Lung (tissue), 12 donors: Measurements from ENCODE around the gene LRRC8E. TPM values are rescaled to one million over a fixed set of nuclear protein-coding genes. Genes with fewer than 3 reads are reported as not detected.

Experiments
- ATAC-seq: fragments of 200-7000 bp; cut with Tn5 transposase; one replicate; pipeline ENCODE4 v1.9.1; 2020; ENCODE audit warnings: moderate number of reproducible peaks; ENCODE audit not compliant: insufficient read depth, low FRiP score
- DNase-seq, 3 donors: peaks; one replicate each; pipeline ENCODE4 v3.0.0-alpha.2; 2013 to 2017
- H3K27ac ChIP-seq, 2 donors: one replicate each; pipeline ENCODE4 v1.5.1; 2013; ENCODE audit warnings: mild to moderate bottlenecking in 2 of 2, moderate library complexity in 2 of 2, control low read depth in 1 of 2, inconsistent platforms in 1 of 2, low read depth in 1 of 2, low read length in 1 of 2
- H3K27me3 ChIP-seq, 3 donors: one replicate each; pipeline ENCODE4 v1.5.1; 2013; ENCODE audit warnings: low read length in 2 of 3; ENCODE audit not compliant: control insufficient read depth in 3 of 3, insufficient read depth in 3 of 3
- H3K36me3 ChIP-seq, 4 donors: one replicate each; pipeline ENCODE4 v1.5.1; 2013; ENCODE audit warnings: low read length in 4 of 4, mild to moderate bottlenecking in 1 of 4, moderate library complexity in 1 of 4; ENCODE audit not compliant: control insufficient read depth in 4 of 4, insufficient read depth in 4 of 4
- H3K4me1 ChIP-seq, 5 donors: one replicate each; pipeline ENCODE4 v1.5.1; 2013; ENCODE audit warnings: low read length in 5 of 5, mild to moderate bottlenecking in 2 of 5, moderate library complexity in 1 of 5; ENCODE audit not compliant: control insufficient read depth in 5 of 5, insufficient read depth in 5 of 5
- H3K4me3 ChIP-seq: one replicate; pipeline ENCODE4 v1.5.1; 2013; ENCODE audit warnings: mild to moderate bottlenecking, control low read depth, moderate library complexity
- H3K9ac ChIP-seq, 2 donors: one replicate each; pipeline ENCODE4 v1.5.1; 2013; ENCODE audit warnings: low read length in 2 of 2, control low read depth in 1 of 2; ENCODE audit not compliant: insufficient read depth in 1 of 2
- H3K9me3 ChIP-seq, 4 donors: one replicate each; pipeline ENCODE4 v1.5.1; 2013; ENCODE audit warnings: low read length in 3 of 4, mild to moderate bottlenecking in 1 of 4, moderate library complexity in 1 of 4; ENCODE audit not compliant: control insufficient read depth in 4 of 4, insufficient read depth in 3 of 4
- WGBS, 2 donors: extraction: QIAGEN DNeasy Blood & Tissue Kit; methylation state at CpG; one replicate each; pipeline ENCODE4 v1.1.7; 2013; 5-methylcytosine and 5-hydroxymethylcytosine counted together
- polyA plus RNA-seq, 2 donors: library from polyadenylated mRNA; stranded (reverse); fragments of 200-250 nt; gene quantifications; one replicate each; pipeline ENCODE4 v1.2.1, GENCODE V29; 2013
- total RNA-seq, 2 donors: library from RNA; depleted of rRNA in 1 of 2; stranded (reverse); fragments of >200 nt in 1 of 2; gene quantifications; one replicate each; pipeline ENCODE4 v1.2.1, GENCODE V29; 2014 to 2021
- TF ChIP-seq, protein P1 (sequence below): IDR thresholded peaks from 2 replicates; pipeline ENCODE4 v1.5.1; 2012; ENCODE audit warnings: mild to moderate bottlenecking; ENCODE audit errors: control extremely low read depth, extremely low read depth
- donor health status: control.
- donor health status: control.
- donor health status: Bipolar disorder and iron deficiency.
- donor health status: healthy.
- donor health status: DM: yes; HTN: yes; CAD: no.

Gene LRRC8E
- total and polyA plus RNA-seq, 4 donors, result 3.7 to 8.6 (median 5.3) TPM

DNA sequence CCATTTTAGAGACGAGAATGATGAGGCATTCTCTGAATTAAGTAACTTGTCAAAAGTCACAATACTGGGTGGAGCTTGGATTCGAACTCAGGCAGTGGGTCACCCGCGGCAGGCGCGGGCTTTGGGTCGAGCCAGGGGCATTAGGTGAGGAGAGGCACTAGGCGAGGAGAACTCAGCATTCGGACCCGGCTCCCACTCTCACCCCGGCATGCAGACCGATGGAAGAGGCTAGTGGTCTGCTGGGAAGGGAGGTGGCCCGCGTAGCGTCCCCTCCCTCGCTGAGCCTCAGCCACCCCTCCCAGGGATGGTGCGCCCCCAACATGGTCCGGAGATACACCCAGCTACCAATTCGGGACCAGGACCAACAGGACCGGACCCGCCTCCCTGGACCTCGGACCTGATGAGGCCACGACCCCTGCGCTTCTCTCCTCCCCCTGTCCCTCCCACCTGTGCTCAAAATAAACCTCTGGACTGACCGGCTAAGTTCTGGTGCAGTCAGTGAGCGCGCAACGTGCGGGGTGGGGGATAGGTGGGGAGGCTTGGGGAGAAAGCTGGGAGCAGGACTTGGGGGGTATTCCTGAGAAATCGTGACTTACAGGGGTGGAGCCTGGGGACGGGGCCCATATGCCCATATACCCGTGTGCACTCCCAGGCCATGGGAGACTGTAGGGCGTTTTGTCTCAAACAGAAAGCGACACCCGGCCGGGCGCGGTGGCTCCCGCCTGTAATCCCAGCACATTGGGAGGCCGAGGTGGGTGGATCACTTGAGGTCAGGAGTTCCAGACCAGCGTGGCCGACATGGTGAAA is 30.5 kb downstream of the LRRC8E start:
- 38 to 50% methylated on average over 42 of the region's 42 CpGs for WGBS, 2 donors
- Histone ChIP-seq H3K36me3 (peaks cover 0 to 15% (median 8%) of the 10 kb centered on the region in 4 donors), H3K27me3 (peaks cover 0 to 44% (median 28%) of the 10 kb centered on the region in 3 donors), H3K9me3 (peaks cover 0 to 4% (median 0%) of the 10 kb centered on the region in 4 donors), H3K27ac (no peak overlapping the region), H3K4me3 (no peak overlapping the region), H3K9ac (no peak overlapping the region), H3K4me1 (peaks cover 0 to 33% (median 12%) of the 10 kb centered on the region in 5 donors)
- ATAC-seq (no peak), DNase-seq (no peak)
- TF ChIP-seq, protein P1, sequence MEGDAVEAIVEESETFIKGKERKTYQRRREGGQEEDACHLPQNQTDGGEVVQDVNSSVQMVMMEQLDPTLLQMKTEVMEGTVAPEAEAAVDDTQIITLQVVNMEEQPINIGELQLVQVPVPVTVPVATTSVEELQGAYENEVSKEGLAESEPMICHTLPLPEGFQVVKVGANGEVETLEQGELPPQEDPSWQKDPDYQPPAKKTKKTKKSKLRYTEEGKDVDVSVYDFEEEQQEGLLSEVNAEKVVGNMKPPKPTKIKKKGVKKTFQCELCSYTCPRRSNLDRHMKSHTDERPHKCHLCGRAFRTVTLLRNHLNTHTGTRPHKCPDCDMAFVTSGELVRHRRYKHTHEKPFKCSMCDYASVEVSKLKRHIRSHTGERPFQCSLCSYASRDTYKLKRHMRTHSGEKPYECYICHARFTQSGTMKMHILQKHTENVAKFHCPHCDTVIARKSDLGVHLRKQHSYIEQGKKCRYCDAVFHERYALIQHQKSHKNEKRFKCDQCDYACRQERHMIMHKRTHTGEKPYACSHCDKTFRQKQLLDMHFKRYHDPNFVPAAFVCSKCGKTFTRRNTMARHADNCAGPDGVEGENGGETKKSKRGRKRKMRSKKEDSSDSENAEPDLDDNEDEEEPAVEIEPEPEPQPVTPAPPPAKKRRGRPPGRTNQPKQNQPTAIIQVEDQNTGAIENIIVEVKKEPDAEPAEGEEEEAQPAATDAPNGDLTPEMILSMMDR, result no peak

DNA sequence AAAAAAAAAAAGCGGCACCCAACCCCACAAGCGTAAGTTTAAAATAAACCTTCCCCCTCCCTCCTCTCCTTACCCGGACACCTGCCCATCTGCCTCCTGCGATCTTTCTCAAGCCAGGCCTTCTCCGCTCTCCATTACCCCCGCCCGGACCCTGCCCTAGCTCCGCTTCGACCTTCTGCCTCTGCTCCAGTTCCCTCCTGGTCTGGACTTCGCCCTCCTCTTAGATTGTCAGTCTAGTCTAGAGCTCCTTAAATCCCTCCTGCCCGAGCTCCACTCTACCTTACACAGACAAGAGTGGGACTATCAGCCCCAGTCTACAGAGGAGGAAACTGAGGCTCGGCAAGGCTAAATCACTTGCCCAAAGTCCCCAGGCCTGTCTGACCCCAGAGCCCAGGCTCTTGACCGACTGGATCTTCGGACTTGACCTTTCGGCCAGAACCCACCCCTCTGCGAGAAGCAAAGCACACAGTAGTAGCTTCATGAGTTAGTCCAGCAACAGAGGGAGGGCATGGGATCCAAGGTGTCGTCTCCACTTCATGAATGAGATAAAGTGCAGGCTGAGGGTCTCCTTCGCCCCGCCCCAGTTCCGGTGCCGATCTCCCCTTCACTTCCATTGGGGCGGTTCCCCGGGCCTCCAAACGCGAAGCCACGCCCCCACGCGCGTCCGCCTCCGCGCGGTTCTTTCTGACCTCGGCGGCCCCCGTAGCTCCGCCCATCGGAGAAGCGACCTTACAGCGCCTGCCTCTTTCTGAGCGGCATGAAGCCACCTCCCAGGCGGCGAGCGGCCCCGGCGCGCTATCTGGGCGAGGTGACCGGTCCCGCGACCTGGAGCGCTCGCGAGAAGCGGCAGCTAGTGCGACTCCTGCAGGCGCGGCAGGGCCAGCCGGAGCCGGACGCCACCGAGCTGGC is 31.6 kb downstream of the LRRC8E start, which contains the start of gene SNAPC2:
TSS of gene SNAPC2 (plus strand) at position 729 of the 909 bp plus-strand sequence. CDS start at position 758, 29 bp downstream.
- ATAC-seq (peak; percentile 85), DNase-seq (peak; percentile 94 to 97 (median 97))
- Histone ChIP-seq H3K4me1 (peaks cover 0 to 33% (median 16%) of the 10 kb centered on the region in 5 donors), H3K27ac (peak within 1 kb of the TSS; percentile 89 to 95), H3K9ac (peak within 1 kb of the TSS in 1 of 2 donors; percentile 53), H3K27me3 (peaks cover 0 to 40% (median 24%) of the 10 kb centered on the region in 3 donors), H3K36me3 (peaks cover 0 to 15% (median 8%) of the 10 kb centered on the region in 4 donors), H3K4me3 (peak within 1 kb of the TSS; percentile 68), H3K9me3 (no peaks in the 10 kb centered on the region)
- TF ChIP-seq, protein P1, result no peak
- WGBS, 2 donors, result 6 to 8% methylated on average over 61 to 62 of the region's 62 CpGs

DNA sequence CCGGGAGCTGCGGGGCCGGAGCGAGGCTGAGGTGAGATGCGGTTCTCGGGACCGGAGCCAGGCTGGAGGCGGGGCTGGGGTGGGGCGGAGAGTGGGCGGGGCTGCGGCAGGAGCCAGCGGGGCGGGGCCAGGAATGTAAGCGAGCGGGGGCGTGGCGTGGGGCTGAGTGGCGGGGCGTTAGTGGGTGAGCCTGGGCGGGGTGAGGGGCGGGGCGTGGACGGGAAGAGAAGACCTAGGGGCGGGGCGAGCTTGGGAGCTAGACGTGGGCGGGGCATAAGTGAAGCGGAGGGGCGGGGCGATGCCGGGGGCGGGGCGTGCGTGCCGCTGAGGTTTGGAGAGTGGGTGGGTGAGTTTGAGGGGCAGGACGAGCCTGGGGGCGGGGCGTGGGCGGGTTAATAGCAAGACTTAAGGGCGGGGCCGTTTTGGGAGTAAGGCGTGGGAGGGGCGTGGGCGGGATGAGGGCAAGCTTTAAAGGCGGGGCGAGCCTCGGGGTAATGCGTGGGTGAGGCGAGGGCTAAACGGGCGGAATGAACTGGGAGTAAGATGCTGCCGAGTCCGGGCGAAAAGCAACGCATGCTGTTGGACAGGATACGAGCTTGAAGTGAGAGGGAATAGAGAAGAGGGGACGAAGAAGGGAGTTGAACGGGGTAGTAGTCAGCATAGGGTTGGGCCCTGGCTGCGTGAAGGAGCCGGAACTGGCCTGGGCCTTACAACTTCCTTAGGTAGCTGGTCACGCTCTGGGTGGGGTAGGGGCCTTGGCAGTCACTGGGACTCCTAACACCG is 32.4 kb downstream of the LRRC8E start:
- TF ChIP-seq, protein P1, result no peak
- Histone ChIP-seq H3K9ac (no peak overlapping the region), H3K27ac (peak overlapping the region; percentile 89 to 95), H3K9me3 (no peaks in the 10 kb centered on the region), H3K4me3 (peak overlapping the region; percentile 68), H3K27me3 (peaks cover 0 to 31% (median 18%) of the 10 kb centered on the region in 3 donors), H3K36me3 (peaks cover 0 to 15% (median 8%) of the 10 kb centered on the region in 4 donors), H3K4me1 (peaks cover 0 to 33% (median 17%) of the 10 kb centered on the region in 5 donors)
- ATAC-seq, result peak; percentile 88
- peak; percentile 97 to 99 (median 97) for DNase-seq
- WGBS, 2 donors, result 0 to 1% methylated on average over 49 to 62 of the region's 62 CpGs
